CD4-positive, alpha-beta T cell treated with Interleukin-4 for 1 hour (primary cell): ENCODE results near the gene PTTG1IP.

Experiments used
- DNase-seq, 2 donors: peaks; one replicate each; pipeline ENCODE4 v3.0.0-alpha.2; 2020 to 2022

The PTTG1IP gene

DNA sequence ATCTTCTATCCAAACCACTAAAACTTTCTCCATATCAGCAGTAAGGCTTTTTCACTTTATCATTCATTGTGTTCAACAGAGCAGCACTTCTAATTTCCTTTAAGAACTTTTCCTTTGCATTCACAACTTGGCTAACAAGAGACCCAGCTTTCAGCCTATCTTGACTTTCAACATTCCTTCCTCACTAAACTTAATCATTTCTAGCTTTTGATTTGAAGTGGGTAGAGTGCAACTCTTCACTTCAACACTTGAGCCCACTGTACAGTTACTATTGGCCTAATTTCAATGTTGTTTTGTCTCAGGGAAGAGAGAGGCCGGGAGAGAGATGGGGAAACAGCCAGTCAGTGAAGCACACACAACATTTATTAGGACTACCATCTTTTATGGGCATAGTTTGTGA, 73.8 kb downstream of the PTTG1IP start:
- DNase-seq, result no peak
